ENCODE data around the gene CARNS1. TPM values are rescaled to one million over a fixed set of nuclear protein-coding genes. Genes with fewer than 3 reads are reported as not detected.

Gene CARNS1
- total and polyA plus RNA-seq, 4 donors, result 0.05 to 0.19 (median 0.10) TPM

DNA sequence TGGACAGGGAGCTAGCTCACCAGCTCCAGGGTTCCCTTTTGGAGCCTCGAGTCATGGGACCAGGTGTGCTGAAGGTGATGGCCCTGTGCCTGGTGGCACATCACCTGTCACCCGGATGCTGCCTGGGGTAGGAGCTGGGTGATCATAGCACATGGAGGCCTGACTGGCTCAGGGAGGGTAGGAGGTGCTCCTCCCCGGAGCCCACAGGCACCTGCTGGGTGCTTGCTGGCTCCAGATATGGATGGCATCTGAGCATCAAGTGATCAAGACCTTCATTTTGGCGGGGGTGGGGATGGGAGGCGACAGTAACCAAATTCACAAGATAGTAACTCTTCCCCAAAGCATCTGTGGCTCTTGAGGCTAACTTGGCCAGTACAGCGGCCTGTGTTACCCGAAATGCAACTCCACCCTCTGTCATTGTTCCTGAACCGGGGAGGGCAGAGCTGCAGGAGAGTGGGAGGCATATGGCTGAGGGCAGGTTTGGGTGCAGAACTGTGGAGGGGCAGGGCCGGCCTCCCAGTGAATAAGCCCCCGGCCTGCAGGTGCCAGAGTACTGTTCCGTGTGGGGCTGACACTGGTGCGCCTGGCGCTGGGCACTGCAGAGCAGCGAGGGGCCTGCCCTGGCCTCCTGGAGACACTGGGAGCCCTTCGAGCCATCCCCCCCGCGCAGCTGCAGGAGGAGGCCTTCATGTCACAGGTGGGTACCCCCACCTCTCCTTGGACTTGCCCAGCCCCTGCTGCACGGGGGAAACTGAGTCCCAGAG lies 6.9 kb upstream of the CARNS1 start:
- no peak for DNase-seq (ENCODE audit: low spot score)
- WGBS, result 68% methylated on average over 18 of the region's 18 CpGs
- no peak overlapping the region for H3K9ac ChIP-seq (ENCODE audit: low read depth in 1 of 2, low read length in 2 of 2)

More for the DNA sequence above, 6.9 kb upstream of the CARNS1 start:
- H3K4me3 ChIP-seq (ENCODE audit: low read depth in 1 of 3, low read length in 3 of 3), result no peak overlapping the region
- peaks cover 0 to 3% (median 0%) of the 10 kb centered on the region in 4 donors for H3K4me1 ChIP-seq (ENCODE audit: control insufficient read depth in 4 of 4, insufficient read depth in 4 of 4, low read length in 3 of 4)
- no peak overlapping the region for H3K27ac ChIP-seq (ENCODE audit: low read depth in 1 of 2, low read length in 2 of 2)
- TF ChIP-seq SP1 (IDR thresholded peaks at IDR 0.05) (no peak), YY1 (IDR thresholded peaks at IDR 0.05) (no peak), EGR1 (IDR thresholded peaks at IDR 0.05; ENCODE audit: low read depth in 2 of 2) (no peak), GABPA (IDR thresholded peaks at IDR 0.05 in 1 of 2, conservative IDR thresholded peaks at IDR 0.05 in 1 of 2) (no peak), FOXA2 (IDR thresholded peaks at IDR 0.05) (no peak), HNF4G (IDR thresholded peaks at IDR 0.05) (no peak), TAF1 (conservative IDR thresholded peaks at IDR 0.05) (no peak), HNF4A (conservative IDR thresholded peaks at IDR 0.05) (no peak), RXRA (IDR thresholded peaks at IDR 0.05) (no peak), JUND (IDR thresholded peaks at IDR 0.05) (no peak), NR2F2 (IDR thresholded peaks at IDR 0.05) (no peak), RAD21 (IDR thresholded peaks at IDR 0.05) (no peak)
- TF ChIP-seq, protein P1, sequence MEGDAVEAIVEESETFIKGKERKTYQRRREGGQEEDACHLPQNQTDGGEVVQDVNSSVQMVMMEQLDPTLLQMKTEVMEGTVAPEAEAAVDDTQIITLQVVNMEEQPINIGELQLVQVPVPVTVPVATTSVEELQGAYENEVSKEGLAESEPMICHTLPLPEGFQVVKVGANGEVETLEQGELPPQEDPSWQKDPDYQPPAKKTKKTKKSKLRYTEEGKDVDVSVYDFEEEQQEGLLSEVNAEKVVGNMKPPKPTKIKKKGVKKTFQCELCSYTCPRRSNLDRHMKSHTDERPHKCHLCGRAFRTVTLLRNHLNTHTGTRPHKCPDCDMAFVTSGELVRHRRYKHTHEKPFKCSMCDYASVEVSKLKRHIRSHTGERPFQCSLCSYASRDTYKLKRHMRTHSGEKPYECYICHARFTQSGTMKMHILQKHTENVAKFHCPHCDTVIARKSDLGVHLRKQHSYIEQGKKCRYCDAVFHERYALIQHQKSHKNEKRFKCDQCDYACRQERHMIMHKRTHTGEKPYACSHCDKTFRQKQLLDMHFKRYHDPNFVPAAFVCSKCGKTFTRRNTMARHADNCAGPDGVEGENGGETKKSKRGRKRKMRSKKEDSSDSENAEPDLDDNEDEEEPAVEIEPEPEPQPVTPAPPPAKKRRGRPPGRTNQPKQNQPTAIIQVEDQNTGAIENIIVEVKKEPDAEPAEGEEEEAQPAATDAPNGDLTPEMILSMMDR (IDR thresholded peaks at IDR 0.05; ENCODE audit: low read depth, low read length, missing input control), result no peak
- TF ChIP-seq, protein P2, sequence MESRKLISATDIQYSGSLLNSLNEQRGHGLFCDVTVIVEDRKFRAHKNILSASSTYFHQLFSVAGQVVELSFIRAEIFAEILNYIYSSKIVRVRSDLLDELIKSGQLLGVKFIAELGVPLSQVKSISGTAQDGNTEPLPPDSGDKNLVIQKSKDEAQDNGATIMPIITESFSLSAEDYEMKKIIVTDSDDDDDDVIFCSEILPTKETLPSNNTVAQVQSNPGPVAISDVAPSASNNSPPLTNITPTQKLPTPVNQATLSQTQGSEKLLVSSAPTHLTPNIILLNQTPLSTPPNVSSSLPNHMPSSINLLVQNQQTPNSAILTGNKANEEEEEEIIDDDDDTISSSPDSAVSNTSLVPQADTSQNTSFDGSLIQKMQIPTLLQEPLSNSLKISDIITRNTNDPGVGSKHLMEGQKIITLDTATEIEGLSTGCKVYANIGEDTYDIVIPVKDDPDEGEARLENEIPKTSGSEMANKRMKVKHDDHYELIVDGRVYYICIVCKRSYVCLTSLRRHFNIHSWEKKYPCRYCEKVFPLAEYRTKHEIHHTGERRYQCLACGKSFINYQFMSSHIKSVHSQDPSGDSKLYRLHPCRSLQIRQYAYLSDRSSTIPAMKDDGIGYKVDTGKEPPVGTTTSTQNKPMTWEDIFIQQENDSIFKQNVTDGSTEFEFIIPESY (IDR thresholded peaks at IDR 0.05), result no peak
- TF ChIP-seq, protein P3, sequence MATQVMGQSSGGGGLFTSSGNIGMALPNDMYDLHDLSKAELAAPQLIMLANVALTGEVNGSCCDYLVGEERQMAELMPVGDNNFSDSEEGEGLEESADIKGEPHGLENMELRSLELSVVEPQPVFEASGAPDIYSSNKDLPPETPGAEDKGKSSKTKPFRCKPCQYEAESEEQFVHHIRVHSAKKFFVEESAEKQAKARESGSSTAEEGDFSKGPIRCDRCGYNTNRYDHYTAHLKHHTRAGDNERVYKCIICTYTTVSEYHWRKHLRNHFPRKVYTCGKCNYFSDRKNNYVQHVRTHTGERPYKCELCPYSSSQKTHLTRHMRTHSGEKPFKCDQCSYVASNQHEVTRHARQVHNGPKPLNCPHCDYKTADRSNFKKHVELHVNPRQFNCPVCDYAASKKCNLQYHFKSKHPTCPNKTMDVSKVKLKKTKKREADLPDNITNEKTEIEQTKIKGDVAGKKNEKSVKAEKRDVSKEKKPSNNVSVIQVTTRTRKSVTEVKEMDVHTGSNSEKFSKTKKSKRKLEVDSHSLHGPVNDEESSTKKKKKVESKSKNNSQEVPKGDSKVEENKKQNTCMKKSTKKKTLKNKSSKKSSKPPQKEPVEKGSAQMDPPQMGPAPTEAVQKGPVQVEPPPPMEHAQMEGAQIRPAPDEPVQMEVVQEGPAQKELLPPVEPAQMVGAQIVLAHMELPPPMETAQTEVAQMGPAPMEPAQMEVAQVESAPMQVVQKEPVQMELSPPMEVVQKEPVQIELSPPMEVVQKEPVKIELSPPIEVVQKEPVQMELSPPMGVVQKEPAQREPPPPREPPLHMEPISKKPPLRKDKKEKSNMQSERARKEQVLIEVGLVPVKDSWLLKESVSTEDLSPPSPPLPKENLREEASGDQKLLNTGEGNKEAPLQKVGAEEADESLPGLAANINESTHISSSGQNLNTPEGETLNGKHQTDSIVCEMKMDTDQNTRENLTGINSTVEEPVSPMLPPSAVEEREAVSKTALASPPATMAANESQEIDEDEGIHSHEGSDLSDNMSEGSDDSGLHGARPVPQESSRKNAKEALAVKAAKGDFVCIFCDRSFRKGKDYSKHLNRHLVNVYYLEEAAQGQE (IDR thresholded peaks at IDR 0.05), result no peak
- TF ChIP-seq, protein P4, sequence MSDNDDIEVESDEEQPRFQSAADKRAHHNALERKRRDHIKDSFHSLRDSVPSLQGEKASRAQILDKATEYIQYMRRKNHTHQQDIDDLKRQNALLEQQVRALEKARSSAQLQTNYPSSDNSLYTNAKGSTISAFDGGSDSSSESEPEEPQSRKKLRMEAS (IDR thresholded peaks at IDR 0.05), result no peak
- TF ChIP-seq, protein P5, sequence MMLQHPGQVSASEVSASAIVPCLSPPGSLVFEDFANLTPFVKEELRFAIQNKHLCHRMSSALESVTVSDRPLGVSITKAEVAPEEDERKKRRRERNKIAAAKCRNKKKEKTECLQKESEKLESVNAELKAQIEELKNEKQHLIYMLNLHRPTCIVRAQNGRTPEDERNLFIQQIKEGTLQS (IDR thresholded peaks at IDR 0.05), result no peak
- H3K9me3 ChIP-seq (ENCODE audit: control insufficient read depth in 4 of 4, low read length in 3 of 4), result no peaks in the 10 kb centered on the region
- H3K36me3 ChIP-seq (ENCODE audit: control insufficient read depth in 4 of 4, insufficient read depth in 3 of 4, low read depth in 1 of 4, low read length in 3 of 4), result no peaks in the 10 kb centered on the region
- no peaks in the 10 kb centered on the region for H3K27me3 ChIP-seq (ENCODE audit: control insufficient read depth in 4 of 4, insufficient read depth in 4 of 4, low read length in 3 of 4)

Measured in liver (tissue), 9 donors.